ENCODE data around the gene ZNF827.

DNA sequence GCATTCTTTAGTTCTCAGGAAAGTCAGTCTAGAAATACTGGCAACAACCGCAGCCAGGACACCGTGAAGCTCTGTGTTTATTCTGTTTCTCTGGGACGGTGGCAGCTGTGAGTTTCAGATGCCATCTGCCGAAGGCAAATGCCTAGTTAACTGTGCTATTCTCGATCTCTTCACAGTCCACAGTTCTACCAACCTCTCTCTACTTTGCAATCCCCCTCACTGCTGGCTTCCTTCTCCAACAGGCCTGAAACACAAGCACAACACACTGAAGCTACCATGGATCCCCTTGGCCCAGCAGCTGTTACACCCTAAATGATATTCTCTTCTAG is 118.8 kb downstream of the ZNF827 start:
- TF ChIP-seq, protein P1, sequence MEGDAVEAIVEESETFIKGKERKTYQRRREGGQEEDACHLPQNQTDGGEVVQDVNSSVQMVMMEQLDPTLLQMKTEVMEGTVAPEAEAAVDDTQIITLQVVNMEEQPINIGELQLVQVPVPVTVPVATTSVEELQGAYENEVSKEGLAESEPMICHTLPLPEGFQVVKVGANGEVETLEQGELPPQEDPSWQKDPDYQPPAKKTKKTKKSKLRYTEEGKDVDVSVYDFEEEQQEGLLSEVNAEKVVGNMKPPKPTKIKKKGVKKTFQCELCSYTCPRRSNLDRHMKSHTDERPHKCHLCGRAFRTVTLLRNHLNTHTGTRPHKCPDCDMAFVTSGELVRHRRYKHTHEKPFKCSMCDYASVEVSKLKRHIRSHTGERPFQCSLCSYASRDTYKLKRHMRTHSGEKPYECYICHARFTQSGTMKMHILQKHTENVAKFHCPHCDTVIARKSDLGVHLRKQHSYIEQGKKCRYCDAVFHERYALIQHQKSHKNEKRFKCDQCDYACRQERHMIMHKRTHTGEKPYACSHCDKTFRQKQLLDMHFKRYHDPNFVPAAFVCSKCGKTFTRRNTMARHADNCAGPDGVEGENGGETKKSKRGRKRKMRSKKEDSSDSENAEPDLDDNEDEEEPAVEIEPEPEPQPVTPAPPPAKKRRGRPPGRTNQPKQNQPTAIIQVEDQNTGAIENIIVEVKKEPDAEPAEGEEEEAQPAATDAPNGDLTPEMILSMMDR (conservative IDR thresholded peaks at IDR 0.05; ENCODE audit: low read length) = no peak
- no peak for TF ChIP-seq EZH2phosphoT487 (IDR thresholded peaks at IDR 0.05; ENCODE audit: borderline replicate concordance)

Measured in Loucy (cell line).